ENCODE data around the gene MCRIP1.

The MCRIP1 gene

GRCh38 chr17:81810476-81810875 is 22.6 kb downstream of the MCRIP1 start:
- H3K14ac ChIP-seq (ENCODE audit: low read length in 2 of 2) = no peak overlapping the region
- WGBS = 84% methylated on average over 3 of the region's 8 CpGs

GRCh38 chr17:81809556-81809998 is 23.5 kb downstream of the MCRIP1 start:
- H2BK120ac ChIP-seq (ENCODE audit: low read depth, low read length) = no peak overlapping the region
- no peak overlapping the region for H3K4me2 ChIP-seq (ENCODE audit: low read length, poor library complexity, severe bottlenecking)
- H3K14ac ChIP-seq (ENCODE audit: low read length in 2 of 2) = no peak overlapping the region
- H3K4ac ChIP-seq (ENCODE audit: low read depth in 1 of 2, low read length in 2 of 2) = no peak overlapping the region
- H3K4me1 ChIP-seq (ENCODE audit: control insufficient read depth, insufficient read depth, low read depth, low read length) = peaks cover 5% of the 10 kb centered on the region
- no peak for DNase-seq
- no peak overlapping the region for H2BK12ac ChIP-seq (ENCODE audit: low read length in 2 of 2)
- no peak overlapping the region for H2AK5ac ChIP-seq (ENCODE audit: low read length, severe bottlenecking)
- peaks cover 45 to 82% of the 10 kb centered on the region in 2 experiments for H3K27me3 ChIP-seq (ENCODE audit: control insufficient read depth in 1 of 2, insufficient read depth in 1 of 2, low read length in 2 of 2)
- WGBS = 73% methylated on average over 7 of the region's 7 CpGs
- H3K9ac ChIP-seq (ENCODE audit: low read length) = no peak overlapping the region
- no peak overlapping the region for H3K23ac ChIP-seq (ENCODE audit: low read length in 2 of 2)
- H3K27ac ChIP-seq (ENCODE audit: low read length, poor library complexity, severe bottlenecking) = no peak overlapping the region
- no peak overlapping the region for H2AFZ ChIP-seq (ENCODE audit: low read depth, low read length)
- no peak overlapping the region for H4K8ac ChIP-seq (ENCODE audit: low read length)
- no peak overlapping the region for H3K4me3 ChIP-seq (ENCODE audit: insufficient read depth in 1 of 2, low read depth in 1 of 2, low read length in 2 of 2)
- H2BK15ac ChIP-seq (ENCODE audit: low read depth, poor library complexity, severe bottlenecking) = no peak overlapping the region
- no peaks in the 10 kb centered on the region for H3K79me1 ChIP-seq (replicated peaks; ENCODE audit: low read length, poor library complexity, severe bottlenecking)
- H4K91ac ChIP-seq (ENCODE audit: low read length) = no peak overlapping the region
- no peaks in the 10 kb centered on the region for H3K36me3 ChIP-seq (ENCODE audit: control insufficient read depth in 1 of 2, insufficient read depth in 2 of 2, low read depth in 1 of 2, low read length in 2 of 2)
- peak overlapping the region in 1 of 2 experiments; percentile 38 for H3K18ac ChIP-seq (ENCODE audit: low read depth in 1 of 2, low read length in 2 of 2)
- H3K9me3 ChIP-seq (ENCODE audit: control insufficient read depth, low read length) = no peaks in the 10 kb centered on the region
- no peak overlapping the region for H2BK5ac ChIP-seq (ENCODE audit: low read depth, low read length, poor library complexity, severe bottlenecking)

More at GRCh38 chr17:81810476-81810875, 22.6 kb downstream of the MCRIP1 start:
- no peak overlapping the region for H4K8ac ChIP-seq (ENCODE audit: low read length)
- H4K91ac ChIP-seq (ENCODE audit: low read length) = no peak overlapping the region
- no peak overlapping the region for H2BK120ac ChIP-seq (ENCODE audit: low read depth, low read length)
- no peak overlapping the region for H3K23ac ChIP-seq (ENCODE audit: low read length in 2 of 2)
- H3K27me3 ChIP-seq (ENCODE audit: control insufficient read depth in 1 of 2, insufficient read depth in 1 of 2, low read length in 2 of 2) = peaks cover 37 to 83% of the 10 kb centered on the region in 2 experiments
- H3K9ac ChIP-seq (ENCODE audit: low read length) = no peak overlapping the region
- no peak overlapping the region for H3K4ac ChIP-seq (ENCODE audit: low read depth in 1 of 2, low read length in 2 of 2)
- no peak for DNase-seq
- no peaks in the 10 kb centered on the region for H3K9me3 ChIP-seq (ENCODE audit: control insufficient read depth, low read length)
- no peaks in the 10 kb centered on the region for H3K79me1 ChIP-seq (replicated peaks; ENCODE audit: low read length, poor library complexity, severe bottlenecking)
- no peak overlapping the region for H2AFZ ChIP-seq (ENCODE audit: low read depth, low read length)
- H3K18ac ChIP-seq (ENCODE audit: low read depth in 1 of 2, low read length in 2 of 2) = no peak overlapping the region
- no peak overlapping the region for H2BK12ac ChIP-seq (ENCODE audit: low read length in 2 of 2)
- H2AK5ac ChIP-seq (ENCODE audit: low read length, severe bottlenecking) = no peak overlapping the region
- H3K27ac ChIP-seq (ENCODE audit: low read length, poor library complexity, severe bottlenecking) = no peak overlapping the region
- H2BK15ac ChIP-seq (ENCODE audit: low read depth, poor library complexity, severe bottlenecking) = no peak overlapping the region
- no peak overlapping the region for H3K4me2 ChIP-seq (ENCODE audit: low read length, poor library complexity, severe bottlenecking)
- H3K4me1 ChIP-seq (ENCODE audit: control insufficient read depth, insufficient read depth, low read depth, low read length) = peaks cover 9% of the 10 kb centered on the region
- no peak overlapping the region for H2BK5ac ChIP-seq (ENCODE audit: low read depth, low read length, poor library complexity, severe bottlenecking)
- H3K4me3 ChIP-seq (ENCODE audit: insufficient read depth in 1 of 2, low read depth in 1 of 2, low read length in 2 of 2) = no peak overlapping the region
- H3K36me3 ChIP-seq (ENCODE audit: control insufficient read depth in 1 of 2, insufficient read depth in 2 of 2, low read depth in 1 of 2, low read length in 2 of 2) = no peaks in the 10 kb centered on the region

- H3K4me1 ChIP-seq (ENCODE audit: control insufficient read depth, insufficient read depth, low read depth, low read length) = peaks cover 11% of the 10 kb centered on the region
- no peak overlapping the region for H3K4ac ChIP-seq (ENCODE audit: low read depth in 1 of 2, low read length in 2 of 2)
- H2AFZ ChIP-seq (ENCODE audit: low read depth, low read length) = no peak overlapping the region
- no peaks in the 10 kb centered on the region for H3K9me3 ChIP-seq (ENCODE audit: control insufficient read depth, low read length)
- no peak overlapping the region for H3K4me2 ChIP-seq (ENCODE audit: low read length, poor library complexity, severe bottlenecking)
- no peak overlapping the region for H3K23ac ChIP-seq (ENCODE audit: low read length in 2 of 2)
- 80% methylated on average over 20 of the region's 20 CpGs for WGBS
- no peaks in the 10 kb centered on the region for H3K36me3 ChIP-seq (ENCODE audit: control insufficient read depth in 1 of 2, insufficient read depth in 2 of 2, low read depth in 1 of 2, low read length in 2 of 2)
- no peak overlapping the region for H3K27ac ChIP-seq (ENCODE audit: low read length, poor library complexity, severe bottlenecking)
- H3K14ac ChIP-seq (ENCODE audit: low read length in 2 of 2) = no peak overlapping the region
- peaks cover 45 to 81% of the 10 kb centered on the region in 2 experiments for H3K27me3 ChIP-seq (ENCODE audit: control insufficient read depth in 1 of 2, insufficient read depth in 1 of 2, low read length in 2 of 2)
- no peak overlapping the region for H2AK5ac ChIP-seq (ENCODE audit: low read length, severe bottlenecking)
- no peak overlapping the region for H2BK12ac ChIP-seq (ENCODE audit: low read length in 2 of 2)
- H3K9ac ChIP-seq (ENCODE audit: low read length) = no peak overlapping the region
- H2BK15ac ChIP-seq (ENCODE audit: low read depth, poor library complexity, severe bottlenecking) = no peak overlapping the region
- H4K91ac ChIP-seq (ENCODE audit: low read length) = no peak overlapping the region
- H4K8ac ChIP-seq (ENCODE audit: low read length) = no peak overlapping the region
- peak overlapping the region in 1 of 2 experiments; percentile 38 for H3K18ac ChIP-seq (ENCODE audit: low read depth in 1 of 2, low read length in 2 of 2)
- DNase-seq = no peak
- H3K79me1 ChIP-seq (replicated peaks; ENCODE audit: low read length, poor library complexity, severe bottlenecking) = no peaks in the 10 kb centered on the region
- H2BK120ac ChIP-seq (ENCODE audit: low read depth, low read length) = no peak overlapping the region
- H2BK5ac ChIP-seq (ENCODE audit: low read depth, low read length, poor library complexity, severe bottlenecking) = no peak overlapping the region
- no peak overlapping the region for H3K4me3 ChIP-seq (ENCODE audit: insufficient read depth in 1 of 2, low read depth in 1 of 2, low read length in 2 of 2)
These were observed 24.1 kb downstream of the MCRIP1 start for GRCh38 chr17:81808778-81809555.

GRCh38 chr17:81807839-81808238 is 25.3 kb downstream of the MCRIP1 start:
- Histone ChIP-seq H4K91ac (ENCODE audit: low read length) (no peak overlapping the region), H3K4me1 (ENCODE audit: control insufficient read depth, insufficient read depth, low read depth, low read length) (peaks cover 16% of the 10 kb centered on the region), H3K36me3 (ENCODE audit: control insufficient read depth in 1 of 2, insufficient read depth in 2 of 2, low read depth in 1 of 2, low read length in 2 of 2) (no peaks in the 10 kb centered on the region), H2BK12ac (ENCODE audit: low read length in 2 of 2) (no peak overlapping the region), H2AK5ac (ENCODE audit: low read length, severe bottlenecking) (no peak overlapping the region), H3K4ac (ENCODE audit: low read depth in 1 of 2, low read length in 2 of 2) (no peak overlapping the region), H4K8ac (ENCODE audit: low read length) (no peak overlapping the region), H2BK120ac (ENCODE audit: low read depth, low read length) (no peak overlapping the region), H3K4me3 (ENCODE audit: insufficient read depth in 1 of 2, low read depth in 1 of 2, low read length in 2 of 2) (no peak overlapping the region), H3K9ac (ENCODE audit: low read length) (no peak overlapping the region), H3K27me3 (ENCODE audit: control insufficient read depth in 1 of 2, insufficient read depth in 1 of 2, low read length in 2 of 2) (peaks cover 55 to 80% of the 10 kb centered on the region in 2 experiments), H2BK15ac (ENCODE audit: low read depth, poor library complexity, severe bottlenecking) (no peak overlapping the region), H3K14ac (ENCODE audit: low read length in 2 of 2) (no peak overlapping the region), H2BK5ac (ENCODE audit: low read depth, low read length, poor library complexity, severe bottlenecking) (no peak overlapping the region), H3K4me2 (ENCODE audit: low read length, poor library complexity, severe bottlenecking) (no peak overlapping the region), H3K18ac (ENCODE audit: low read depth in 1 of 2, low read length in 2 of 2) (no peak overlapping the region), H2AFZ (ENCODE audit: low read depth, low read length) (no peak overlapping the region), H3K79me1 (replicated peaks; ENCODE audit: low read length, poor library complexity, severe bottlenecking) (no peaks in the 10 kb centered on the region), H3K23ac (ENCODE audit: low read length in 2 of 2) (no peak overlapping the region), H3K27ac (ENCODE audit: low read length, poor library complexity, severe bottlenecking) (no peak overlapping the region), H3K9me3 (ENCODE audit: control insufficient read depth, low read length) (no peaks in the 10 kb centered on the region)
- DNase-seq = no peak
- WGBS = 79% methylated on average over 13 of the region's 13 CpGs
